HL-60 (cell line): ENCODE measurements around the gene GUCY1A2.

Experiments
- POLR2AphosphoS5 ChIP-seq: IDR thresholded peaks from 2 replicates; pipeline ENCODE4 v1.6.1; 2012; ENCODE audit warnings: low read depth
- TF ChIP-seq, protein P1 (sequence below): IDR thresholded peaks from one replicate; pipeline ENCODE4 v1.5.1; 2011; ENCODE audit warnings: low read length, control low read depth, inconsistent platforms; ENCODE audit not compliant: insufficient read depth

DNA sequence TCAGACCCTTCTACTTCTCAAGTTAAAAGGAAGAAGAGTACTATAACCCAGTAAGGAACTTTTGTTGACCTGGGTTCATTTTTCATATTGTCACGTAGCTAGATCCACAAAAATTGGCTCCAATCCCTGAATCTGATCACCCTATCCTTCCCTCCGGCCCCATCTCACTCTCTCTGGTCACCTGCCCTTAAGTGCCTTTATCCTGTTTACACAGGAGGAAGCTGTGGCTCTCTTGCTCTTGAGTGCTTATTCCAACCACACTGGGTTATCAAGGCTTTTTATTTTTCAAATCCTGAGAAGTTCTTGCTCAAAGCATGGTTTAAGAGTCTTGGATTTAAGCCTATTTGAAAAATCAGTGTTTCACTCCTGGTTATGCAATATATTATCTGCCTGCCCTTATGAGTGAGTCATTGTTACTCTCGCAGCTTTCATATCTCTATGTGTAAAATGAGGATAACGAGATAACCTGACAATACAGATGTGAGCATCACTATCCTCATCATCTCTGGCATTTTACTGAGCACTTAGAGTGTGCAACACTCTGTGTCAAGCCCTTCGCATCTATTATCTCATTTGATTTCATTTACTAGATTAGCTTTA lies 293.9 kb downstream of the GUCY1A2 start:
- TF ChIP-seq, protein P1, sequence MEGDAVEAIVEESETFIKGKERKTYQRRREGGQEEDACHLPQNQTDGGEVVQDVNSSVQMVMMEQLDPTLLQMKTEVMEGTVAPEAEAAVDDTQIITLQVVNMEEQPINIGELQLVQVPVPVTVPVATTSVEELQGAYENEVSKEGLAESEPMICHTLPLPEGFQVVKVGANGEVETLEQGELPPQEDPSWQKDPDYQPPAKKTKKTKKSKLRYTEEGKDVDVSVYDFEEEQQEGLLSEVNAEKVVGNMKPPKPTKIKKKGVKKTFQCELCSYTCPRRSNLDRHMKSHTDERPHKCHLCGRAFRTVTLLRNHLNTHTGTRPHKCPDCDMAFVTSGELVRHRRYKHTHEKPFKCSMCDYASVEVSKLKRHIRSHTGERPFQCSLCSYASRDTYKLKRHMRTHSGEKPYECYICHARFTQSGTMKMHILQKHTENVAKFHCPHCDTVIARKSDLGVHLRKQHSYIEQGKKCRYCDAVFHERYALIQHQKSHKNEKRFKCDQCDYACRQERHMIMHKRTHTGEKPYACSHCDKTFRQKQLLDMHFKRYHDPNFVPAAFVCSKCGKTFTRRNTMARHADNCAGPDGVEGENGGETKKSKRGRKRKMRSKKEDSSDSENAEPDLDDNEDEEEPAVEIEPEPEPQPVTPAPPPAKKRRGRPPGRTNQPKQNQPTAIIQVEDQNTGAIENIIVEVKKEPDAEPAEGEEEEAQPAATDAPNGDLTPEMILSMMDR: no peak
- TF ChIP-seq POLR2AphosphoS5: no peak
